Activated CD4-positive, CD25-positive, alpha-beta regulatory T cell treated with anti-CD3 and anti-CD28 coated beads, Interleukin-2, amount 50 U/mL, for 16 hours (primary cell): Measurements from ENCODE around the gene HOXA5.

Experiments
- DNase-seq: peaks from one replicate; pipeline ENCODE4 v3.0.0-alpha.2; 2020; ENCODE audit warnings: low read depth, low spot score

HOXA5 gene

DNA sequence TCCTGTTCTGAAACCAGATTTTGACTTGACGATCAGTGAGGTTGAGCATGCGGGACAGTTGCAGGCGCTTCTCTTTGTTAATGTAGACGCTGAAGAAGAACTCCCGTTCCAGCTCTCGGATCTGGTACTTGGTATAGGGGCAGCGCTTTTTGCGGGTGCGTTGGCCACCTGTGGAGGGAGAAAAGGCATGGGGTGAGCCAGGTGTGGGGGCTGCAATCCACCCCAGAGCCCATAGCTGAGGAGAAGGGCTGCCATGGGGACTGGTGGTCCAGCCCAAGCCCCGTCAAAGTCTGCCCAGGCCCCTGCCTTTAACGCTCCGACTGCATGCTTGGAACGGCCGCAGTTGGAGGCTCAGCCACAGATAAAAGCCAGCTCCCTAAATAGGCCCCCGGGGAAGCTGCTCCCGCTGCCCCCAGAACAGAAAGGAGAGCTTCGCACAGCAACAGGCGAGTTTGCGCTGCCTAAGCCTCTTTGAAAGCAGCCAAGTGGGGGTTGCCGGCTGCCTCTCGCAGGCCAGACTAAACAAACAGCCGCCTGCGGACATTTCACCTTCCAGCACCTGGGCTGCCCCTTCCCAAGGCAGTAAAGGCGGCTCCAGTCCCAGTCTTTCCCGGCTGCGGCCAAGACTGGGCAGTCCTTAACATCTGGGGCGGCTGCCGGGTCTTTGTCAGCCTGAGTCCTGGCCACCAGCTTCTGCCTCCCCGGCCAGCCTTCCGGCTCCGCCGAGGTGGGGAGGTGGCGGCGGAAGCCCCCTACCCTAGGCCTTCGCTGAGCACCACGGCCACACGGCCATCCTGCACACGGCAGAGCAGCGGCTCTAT lies 39.6 kb upstream of the HOXA5 start:
- DNase-seq: no peak

DNA sequence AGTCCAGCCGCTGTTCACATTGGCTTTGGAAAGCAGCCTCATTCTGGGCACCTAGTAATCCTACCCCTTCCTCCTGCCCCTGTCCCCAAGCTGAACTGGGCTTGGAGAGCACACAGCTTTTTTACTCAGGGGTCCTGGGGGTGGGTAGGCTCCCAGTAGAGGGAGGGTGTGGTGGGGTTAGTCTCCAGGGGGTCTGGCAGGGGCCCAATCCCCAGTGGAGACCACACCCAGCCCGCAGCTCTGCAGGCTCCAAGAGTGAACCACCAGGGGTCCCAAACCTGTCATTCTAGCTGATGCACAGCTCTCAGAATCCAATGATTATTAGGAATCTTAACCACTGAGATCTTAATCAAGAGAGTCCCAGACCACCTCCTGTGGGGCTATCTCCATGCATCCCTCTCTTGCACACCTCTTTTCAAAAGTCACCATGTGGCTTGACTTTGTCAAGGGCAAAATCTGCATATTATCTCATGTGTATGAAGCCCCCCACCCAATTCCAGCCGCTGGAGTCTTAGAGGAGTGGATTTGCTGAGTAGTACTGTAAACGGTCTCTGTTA lies 38.9 kb upstream of the HOXA5 start:
- DNase-seq: no peak

DNA sequence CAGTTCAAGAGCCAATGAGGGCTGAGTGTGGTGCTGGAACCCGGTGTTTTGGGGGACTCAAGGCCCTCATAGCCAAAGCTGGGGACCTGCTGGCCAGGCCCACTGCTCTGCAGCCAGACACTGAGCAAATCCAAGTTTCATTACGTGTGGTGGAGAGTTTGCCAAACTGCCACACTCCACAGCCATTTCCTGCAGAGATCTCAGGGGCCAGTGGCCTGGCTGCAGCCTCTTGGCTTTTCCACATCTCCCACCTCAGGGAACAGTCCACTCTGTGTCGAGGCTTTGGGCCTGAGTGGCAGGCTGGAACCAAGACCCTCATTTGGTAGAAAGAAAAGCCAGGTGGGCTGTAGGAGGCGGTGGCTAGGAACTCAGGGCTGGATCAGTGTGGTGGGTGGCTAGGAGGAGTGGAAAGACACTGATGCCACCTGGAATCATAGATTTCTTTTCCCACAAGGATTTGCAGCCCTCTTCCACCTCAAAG lies 38.4 kb upstream of the HOXA5 start:
- no peak for DNase-seq

DNA sequence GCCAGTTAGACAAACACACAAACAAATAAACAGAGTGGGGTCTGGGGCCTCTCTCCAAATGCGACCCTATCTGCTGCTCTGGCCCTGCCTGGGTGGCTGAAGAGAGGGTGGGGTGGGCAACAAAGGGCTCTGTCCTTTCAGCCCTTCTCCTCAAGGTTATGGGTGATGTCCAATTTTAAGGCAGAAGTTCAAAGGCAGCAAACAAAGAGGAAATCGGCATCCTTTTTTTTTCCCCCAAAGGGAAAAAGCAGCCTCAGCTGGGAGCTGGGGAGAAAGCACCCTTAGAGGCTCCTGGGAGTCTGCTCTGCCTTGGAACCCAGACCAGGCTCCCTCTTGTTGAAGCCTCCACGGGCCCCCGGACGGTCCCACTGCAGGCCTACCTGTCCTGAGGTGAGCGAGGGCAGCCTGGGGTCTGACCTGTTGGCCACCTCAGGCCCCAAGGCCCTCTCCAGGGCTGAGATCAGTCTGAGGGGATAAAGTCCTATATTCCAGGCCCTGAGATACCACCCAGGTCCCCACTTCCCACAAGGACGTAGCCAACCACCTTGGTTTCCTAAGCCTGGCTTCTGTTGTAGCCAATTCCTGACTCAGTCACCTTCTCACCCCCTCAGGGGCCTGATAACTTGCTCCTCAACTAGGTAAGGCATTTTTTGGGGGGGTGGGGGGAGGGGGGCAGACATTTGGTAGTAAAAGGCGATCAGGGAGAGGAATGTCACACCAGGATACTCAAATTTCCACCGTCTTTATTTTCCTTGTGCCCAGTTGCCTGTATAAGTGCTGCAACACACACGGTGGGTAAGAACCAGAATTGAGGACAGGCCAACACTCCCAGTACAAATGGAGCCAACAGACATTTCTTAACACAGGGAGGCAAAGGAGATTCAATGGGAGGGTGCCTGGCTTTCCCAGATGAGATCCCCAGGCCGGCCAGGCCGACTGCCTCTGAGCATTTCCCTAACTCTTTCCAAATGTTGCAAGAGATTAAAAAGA lies 37.2 kb upstream of the HOXA5 start:
- DNase-seq: no peak

DNA sequence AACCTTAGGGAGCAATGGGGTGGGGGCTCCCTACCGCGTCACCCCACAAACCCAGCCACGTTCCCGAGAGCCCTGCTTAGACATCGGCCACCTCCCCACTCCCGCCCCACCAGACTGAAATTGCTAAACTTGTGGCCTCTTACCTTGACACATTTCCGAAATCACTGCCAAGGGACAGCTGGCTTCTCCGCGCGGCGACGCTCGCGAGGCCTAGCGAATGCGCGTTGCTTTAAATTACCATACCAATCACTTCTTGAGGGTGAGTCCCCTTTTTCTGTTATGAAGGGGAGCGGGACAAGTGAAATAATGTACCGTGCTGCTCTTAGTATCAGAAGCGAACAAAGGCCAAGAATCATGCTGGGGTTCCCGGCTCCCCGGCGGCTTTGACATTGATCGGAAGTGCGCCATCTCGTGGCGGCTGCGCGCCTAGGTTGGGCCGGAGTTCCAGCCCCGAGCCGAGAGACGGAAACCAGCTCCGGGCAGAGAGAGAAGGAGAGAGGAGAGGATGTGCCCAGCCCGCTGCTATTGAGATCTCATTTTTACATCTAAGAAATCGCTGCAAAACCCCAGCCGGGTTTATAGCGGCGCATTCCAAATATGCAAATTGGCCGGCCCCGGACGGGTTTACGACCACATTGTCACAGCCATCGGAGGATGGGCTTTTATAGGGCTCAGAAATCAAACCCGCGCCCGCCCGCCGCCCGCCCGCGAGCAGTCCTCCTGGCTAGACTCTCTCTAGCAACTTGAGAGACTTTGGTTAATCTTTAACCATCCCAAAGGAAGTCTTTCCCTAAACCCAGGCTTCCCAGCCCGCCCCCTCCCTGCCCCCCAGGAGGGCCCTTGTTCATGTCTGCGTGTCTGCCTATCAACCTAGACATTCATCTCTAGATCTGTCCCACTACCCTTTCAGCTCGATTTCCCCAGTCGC lies 36.3 kb upstream of the HOXA5 start:
- DNase-seq: no peak

DNA sequence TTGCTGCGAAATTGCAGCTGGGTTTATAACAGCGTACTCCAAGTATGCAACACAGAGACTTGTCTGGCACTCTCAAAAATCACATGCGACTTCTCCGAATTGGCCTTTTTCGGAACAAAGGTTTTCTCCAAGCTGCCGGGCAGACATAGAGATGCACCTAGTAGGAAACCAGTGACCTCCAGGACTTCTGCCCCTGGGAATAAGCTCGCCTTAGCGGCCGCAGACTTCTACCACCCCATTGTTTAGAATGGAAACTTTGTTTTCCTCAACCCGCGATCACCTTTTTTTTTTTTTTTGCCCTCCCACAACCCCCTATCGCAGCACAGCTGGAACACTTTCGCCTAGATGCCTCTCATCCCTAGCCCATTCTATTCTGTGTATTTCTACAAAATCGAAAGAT lies 35.5 kb upstream of the HOXA5 start:
- no peak for DNase-seq

DNA sequence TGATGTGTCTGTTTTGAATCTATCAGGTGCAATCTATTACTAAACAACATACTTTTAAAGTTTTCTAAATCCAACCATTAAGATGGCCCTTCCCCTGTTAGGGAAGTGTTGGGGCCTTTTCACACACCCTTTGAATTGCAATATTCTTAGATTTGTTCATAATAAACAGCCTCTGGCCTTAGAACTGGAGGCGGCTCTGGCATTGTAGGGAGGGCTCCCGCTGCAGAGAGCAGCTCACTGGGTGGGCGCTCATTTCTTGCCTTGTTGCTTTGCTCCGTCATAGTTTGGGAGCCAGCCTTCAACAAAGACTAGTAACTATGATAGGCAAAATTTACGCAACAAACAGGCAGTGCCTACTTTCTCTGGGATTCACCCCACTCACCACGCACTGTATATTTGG lies 34.9 kb upstream of the HOXA5 start:
- no peak for DNase-seq

DNA sequence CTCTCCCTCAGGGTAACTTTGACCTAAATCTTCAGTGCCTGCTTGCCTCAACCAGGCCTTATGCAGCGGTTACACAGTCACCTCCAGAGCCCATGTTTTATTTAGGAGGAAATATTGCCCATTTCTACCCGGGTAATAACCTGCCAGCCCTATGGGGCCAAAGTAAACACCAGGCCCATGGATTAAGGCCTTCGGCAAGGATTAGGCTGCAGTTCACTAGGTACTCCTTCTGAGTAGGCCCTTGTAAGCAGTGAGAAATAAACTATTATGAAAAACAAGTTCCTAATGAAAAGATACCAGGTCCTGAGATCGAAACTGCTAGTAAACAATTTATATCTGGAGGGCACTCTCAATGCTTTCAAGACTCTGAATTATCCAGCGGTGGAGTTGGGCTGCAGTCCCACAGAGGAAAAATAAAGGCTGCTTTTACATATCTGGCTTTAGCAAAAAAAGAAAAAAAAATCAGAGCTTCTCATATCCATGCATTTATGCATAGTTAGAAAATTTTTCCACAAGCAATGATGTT lies 34.4 kb upstream of the HOXA5 start:
- no peak for DNase-seq

DNA sequence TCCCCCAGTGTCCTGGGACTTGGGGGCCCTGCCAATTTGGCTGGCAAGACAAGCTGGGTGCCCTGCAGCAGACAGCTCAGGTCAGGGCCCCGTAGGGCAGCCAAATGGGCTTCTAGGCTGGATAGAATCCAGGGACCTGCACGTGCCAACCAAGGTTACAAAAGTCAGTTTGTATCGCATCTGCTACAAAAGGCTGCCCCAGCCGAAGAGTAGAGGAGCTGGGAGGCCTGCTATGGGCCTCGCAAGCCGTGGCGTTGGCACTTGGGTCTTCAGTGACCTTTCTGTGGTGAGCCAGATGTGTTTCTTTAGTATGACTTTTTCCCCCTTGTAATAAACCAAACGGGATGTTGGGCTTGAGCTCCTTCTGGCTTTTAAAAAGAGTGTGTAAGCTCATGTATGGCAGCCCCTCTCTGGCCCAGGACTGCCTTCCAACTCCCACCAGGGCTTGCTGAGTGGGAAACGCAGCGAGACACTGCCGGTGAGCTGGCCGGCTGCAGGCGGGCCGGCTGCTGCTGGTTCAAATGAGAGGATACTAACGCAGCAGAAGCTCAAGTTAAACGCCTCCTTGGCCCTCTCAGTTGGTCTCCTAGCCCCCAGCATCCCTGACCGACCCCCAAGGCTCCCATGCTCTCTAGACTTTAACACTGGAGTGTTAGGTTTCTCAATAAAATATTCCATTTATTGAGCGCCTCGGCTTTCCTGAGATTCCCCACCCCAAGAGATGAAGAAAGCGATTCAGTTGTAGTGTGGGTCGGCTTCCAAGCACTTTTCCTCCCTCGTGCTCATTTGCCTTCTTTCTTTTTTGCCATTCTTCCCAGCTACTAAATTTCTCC lies 33.7 kb upstream of the HOXA5 start:
- no peak for DNase-seq

DNA sequence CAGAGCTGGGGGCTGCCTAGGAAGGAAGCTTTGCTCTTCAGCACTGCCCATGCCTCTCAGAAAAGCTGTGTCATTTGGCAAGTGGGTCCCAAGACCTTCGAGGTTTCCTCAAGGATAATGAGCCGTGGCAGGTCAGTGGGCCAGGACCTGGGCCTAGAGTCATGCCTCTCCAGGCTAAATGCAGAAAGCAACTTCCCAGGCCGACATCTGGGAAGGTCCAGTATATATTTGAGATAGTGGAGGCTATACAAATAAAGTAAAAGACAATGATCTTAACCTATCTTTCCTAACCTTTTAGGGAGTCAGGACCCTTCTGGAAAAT lies 33.0 kb upstream of the HOXA5 start:
- DNase-seq: no peak

DNA sequence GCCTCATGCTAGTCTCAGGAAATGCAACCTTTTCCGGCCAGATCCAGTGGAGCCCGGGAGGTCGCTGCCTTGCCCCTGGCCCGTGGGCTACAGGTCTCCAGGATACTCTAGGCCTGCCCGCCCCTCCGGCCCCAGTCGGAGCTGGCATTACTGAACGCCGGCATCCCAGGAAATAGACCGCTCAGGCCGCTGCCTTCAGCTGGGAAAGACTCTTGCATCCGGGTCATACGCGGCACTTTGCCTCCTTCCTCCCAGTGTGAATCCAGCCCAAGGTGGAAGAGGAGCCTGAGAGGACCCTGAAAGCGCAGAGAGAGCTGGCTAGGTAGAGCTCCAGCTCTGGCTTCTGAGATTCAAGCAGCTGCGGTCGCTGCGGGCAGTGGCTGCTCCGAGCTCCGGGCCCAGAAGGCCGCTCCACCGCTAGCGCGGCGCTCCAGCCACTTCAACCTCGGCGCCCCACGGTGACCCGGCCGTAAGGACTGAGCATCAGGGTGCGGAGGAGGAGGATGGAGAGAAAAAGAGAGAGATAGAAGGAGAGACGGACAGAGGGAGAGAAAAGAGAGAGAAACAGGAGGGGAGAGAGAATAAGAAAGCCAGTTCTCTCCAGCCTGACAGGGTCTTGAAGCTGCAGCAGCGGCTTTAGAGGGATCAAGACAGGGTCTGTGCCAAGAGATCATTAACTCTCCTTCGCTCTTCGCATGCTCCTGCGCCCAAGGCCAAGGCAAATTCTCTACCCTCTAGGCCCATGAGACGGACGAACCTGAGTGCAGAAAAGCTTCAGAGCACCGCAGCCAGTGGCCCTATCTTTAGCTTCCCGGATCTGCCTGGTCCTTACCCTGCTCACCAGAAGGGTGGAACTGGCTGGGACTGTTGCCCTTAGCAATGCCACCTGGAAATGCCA lies 32.4 kb upstream of the HOXA5 start:
- no peak for DNase-seq

DNA sequence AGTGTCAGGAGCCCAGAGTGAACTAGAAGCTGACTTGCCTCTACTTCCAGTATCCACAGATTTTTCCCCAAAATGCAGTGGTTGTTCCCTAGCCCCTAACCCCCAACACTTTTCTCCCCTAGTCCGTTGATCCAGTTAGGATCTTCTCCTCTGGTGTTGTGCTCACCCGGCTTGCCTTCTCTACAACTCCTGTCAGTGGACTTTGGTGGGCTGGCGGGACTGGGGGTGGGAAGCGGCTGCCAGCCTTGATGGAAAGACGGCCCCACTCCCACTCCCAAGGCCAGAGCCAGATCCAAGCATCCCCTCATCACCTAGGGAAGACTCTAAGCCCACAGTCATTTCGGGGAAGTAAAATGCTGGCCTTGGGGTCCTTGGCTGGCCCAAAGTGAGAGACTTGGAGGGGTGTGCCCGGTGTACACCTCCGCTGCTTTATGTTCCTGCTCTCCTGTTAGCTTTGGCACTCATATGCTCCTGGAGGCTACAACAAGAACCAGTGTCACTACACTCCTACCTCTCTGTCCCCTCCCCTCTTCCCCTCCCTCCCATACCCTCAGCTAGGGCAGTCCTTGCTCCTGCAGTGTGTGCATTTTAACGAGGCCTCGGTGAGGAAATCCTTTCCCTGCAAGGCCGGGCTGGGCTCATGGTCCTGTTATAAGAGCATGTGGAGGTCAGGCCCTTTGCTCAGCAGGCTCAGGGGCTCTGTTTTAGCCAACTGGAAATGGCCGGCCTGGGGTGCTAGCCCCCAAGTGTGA lies 31.6 kb upstream of the HOXA5 start:
- DNase-seq: no peak

DNA sequence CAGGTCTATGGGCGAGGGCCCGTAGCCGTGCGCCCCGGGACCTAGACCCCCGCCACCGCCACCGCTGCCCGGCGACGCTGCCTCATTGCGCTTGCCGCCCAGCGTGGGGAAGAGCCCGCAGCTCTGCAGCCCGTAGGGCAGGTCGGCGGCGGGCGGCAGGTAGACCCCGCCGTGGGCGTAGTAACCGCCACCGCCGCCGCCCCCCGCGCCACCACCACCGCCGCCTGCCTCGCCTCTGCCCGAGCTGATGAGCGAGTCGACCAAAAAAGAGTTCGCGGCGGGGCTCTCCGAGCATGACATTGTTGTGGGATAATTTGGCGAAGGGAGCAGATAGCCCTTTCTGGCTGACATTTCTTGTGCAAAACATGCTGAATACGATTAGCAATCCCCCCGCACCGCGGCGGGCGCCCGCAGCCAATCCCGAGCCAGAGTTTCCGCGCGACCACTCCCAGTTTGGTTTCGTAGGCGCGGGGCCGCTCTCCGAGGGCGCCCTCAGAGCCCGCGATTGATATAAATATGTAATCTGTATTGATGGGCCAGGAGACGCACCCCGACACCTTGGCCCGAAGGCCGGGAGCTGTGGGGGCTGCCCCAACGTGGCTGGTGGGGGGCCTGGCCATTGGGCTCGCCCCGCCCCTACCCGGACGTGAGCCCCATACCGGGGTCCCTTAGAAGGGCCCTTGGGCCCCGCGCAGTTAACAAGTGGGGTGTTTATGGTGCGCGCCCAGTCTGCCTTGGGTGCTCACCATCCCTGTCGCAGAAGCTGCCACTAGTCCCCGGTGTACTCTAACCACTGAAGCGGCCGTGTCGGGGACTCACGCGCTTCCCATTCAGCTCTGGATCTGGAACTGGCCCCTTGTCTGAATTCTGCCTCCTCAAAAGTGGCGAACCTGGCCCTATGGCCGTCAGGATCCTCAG lies 30.7 kb upstream of the HOXA5 start, which contains the start of gene HOXA10:
Gene HOXA10 (minus strand): TSS at position 365 of the 918 bp plus-strand sequence. CDS start 14 bp downstream, at position 351.
- DNase-seq: no peak

DNA sequence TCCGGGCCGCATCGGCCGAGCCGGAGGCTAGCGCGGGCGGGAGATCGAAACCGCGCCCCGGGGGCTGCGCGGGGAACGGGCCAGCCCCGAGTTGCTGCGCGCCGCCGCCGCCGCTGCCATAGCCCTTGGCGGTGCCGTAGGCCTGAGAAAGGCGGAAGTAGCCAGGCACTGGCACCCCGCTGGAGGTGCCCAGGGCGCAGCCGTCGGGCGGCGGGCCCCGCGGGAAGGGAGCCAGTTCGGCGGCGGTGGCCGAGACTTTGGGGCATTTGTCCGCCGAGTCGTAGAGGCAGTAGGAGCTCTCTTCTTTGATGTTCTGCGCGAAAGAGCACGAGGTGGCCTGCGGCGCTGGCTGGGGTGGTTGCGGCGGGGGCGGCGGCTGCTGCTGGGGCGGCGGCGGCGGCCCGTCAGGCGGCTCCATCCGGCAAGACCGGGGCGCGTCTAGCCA lies 30.1 kb upstream of the HOXA5 start:
- DNase-seq: no peak

DNA sequence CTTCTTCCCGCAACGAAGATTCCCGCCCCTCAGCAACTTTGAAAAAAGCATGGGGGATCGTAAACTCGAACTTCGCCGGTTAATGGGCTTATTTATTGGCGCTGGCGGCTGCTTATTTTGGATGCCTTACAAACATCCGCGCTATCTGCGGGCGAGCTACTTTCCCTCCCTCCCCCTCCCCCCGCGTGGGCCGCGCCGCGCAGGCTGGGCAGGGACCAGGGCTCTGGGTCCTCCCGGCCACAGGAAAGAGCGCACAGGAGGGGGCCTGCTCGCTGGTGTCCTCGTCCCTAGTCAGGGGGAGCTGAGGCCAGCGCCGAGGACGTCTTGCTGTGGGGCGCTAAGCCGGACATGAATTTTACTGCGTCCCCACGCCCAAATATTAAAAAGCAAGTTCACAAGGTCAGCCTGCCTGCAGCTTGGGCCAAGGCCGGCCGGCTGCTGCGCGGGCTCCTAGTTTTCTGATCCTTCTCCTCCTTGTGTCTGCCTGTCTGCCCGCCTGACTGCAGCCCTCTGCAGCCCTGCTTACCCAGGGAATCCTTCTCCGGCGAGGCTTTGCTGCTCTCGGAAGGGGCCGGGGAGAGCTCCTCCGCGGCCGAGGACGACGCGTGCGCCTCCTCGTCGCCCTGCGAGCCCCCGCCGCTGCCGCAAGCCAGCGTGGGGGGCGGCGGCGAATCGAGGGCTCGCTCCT lies 29.5 kb upstream of the HOXA5 start:
- DNase-seq: no peak

DNA sequence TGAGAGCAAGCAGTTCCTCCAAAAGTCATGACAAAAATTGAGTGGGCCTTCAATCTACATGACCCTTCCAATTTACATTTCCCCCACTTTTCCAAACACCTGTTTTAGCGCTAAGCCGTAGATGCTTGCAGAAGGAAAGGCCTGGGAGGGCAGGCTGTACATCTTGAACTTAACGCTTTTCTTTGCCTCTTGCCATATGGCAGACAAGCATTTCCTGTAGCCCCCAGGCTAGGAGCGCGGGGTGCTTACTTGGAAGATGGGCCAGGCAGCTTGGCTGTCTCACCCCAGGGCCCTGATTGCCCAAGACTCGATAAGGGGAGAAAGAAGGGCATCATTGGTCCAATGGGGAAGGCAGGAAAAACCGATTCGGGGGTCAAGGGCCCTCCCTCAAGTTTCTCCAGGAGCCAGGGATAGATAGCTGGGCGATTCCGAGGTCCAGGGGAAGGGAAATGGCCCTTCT lies 28.9 kb upstream of the HOXA5 start:
- DNase-seq: no peak
